Chondrocyte (in vitro differentiated cells): ENCODE data around the gene PARM1. TPM values are rescaled to one million over a fixed set of nuclear protein-coding genes. Genes with fewer than 3 reads are reported as not detected.

Source experiments
- DNase-seq: peaks from one replicate; pipeline ENCODE4 v3.0.0; 2021; ENCODE audit warnings: mixed read lengths, low spot score
- H3K27ac Mint-ChIP-seq: one replicate; pipeline ENCODE4 v1.8.0; 2021; ENCODE audit warnings: mild to moderate bottlenecking, moderate library complexity, mixed read lengths; ENCODE audit not compliant: unreplicated experiment
- H3K27me3 Mint-ChIP-seq: 2 replicates; pipeline ENCODE4 v1.8.0; 2021; ENCODE audit warnings: low read depth, mixed read lengths
- H3K36me3 Mint-ChIP-seq: 2 replicates; pipeline ENCODE4 v1.8.0; 2021; ENCODE audit warnings: low read depth, mixed read lengths
- H3K4me1 Mint-ChIP-seq: 2 replicates; pipeline ENCODE4 v1.8.0; 2021; ENCODE audit warnings: low read depth, mild to moderate bottlenecking, mixed read lengths
- H3K4me3 Mint-ChIP-seq: one replicate; pipeline ENCODE4 v1.8.0; 2021; ENCODE audit warnings: mild to moderate bottlenecking, moderate library complexity, mixed read lengths; ENCODE audit not compliant: unreplicated experiment
- H3K9me3 Mint-ChIP-seq: 2 replicates; pipeline ENCODE4 v1.8.0; 2021; ENCODE audit warnings: low read depth, mixed read lengths
- total RNA-seq: library from RNA; stranded (reverse); gene quantifications from 3 replicates; pipeline ENCODE4 v1.2.1, GENCODE V29; 2021
- TF ChIP-seq, protein P1 (sequence below): fragments of 200-600 bp; sonication (generic); IDR thresholded peaks from 2 replicates; pipeline ENCODE4 v1.5.0; 2021; ENCODE audit warnings: antibody characterized with exemption, mild to moderate bottlenecking, moderate library complexity

PARM1 gene
- total RNA-seq, 1 donor from 2014 or later = 0.90 TPM

- H3K27ac Mint-ChIP-seq = no peak overlapping the region
- H3K36me3 Mint-ChIP-seq = no peaks in the 10 kb centered on the region
- peaks cover 15% of the 10 kb centered on the region for H3K27me3 Mint-ChIP-seq
- TF ChIP-seq, protein P1, sequence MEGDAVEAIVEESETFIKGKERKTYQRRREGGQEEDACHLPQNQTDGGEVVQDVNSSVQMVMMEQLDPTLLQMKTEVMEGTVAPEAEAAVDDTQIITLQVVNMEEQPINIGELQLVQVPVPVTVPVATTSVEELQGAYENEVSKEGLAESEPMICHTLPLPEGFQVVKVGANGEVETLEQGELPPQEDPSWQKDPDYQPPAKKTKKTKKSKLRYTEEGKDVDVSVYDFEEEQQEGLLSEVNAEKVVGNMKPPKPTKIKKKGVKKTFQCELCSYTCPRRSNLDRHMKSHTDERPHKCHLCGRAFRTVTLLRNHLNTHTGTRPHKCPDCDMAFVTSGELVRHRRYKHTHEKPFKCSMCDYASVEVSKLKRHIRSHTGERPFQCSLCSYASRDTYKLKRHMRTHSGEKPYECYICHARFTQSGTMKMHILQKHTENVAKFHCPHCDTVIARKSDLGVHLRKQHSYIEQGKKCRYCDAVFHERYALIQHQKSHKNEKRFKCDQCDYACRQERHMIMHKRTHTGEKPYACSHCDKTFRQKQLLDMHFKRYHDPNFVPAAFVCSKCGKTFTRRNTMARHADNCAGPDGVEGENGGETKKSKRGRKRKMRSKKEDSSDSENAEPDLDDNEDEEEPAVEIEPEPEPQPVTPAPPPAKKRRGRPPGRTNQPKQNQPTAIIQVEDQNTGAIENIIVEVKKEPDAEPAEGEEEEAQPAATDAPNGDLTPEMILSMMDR = no peak
- no peak for DNase-seq
- no peaks in the 10 kb centered on the region for H3K4me1 Mint-ChIP-seq
- no peaks in the 10 kb centered on the region for H3K9me3 Mint-ChIP-seq
- no peak overlapping the region for H3K4me3 Mint-ChIP-seq
Observed at GRCh38 chr4:74893171-74893570, 39.7 kb upstream of the PARM1 start.

DNA sequence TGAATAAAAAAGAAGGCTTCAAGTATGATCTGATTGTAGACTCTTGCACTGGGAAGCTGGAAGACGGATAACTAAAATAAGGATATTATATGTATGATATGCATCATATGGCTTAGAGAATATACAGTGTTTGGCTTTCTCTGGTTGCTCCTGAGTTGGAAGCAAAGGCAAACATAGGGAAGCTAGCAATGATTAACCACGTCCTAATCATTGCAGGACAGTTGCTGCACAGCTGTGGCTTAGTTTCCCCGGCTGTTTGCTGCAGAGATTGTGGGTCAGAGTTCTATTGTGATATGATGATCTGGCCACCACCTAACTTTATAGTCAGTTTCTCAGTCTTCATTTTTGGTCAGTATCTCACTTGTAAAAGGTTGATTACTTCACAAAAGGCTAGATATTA is 36.3 kb upstream of the PARM1 start:
- TF ChIP-seq, protein P1 = no peak
- no peak for DNase-seq
- Mint-ChIP-seq H3K9me3 (no peaks in the 10 kb centered on the region), H3K4me3 (no peak overlapping the region), H3K27ac (no peak overlapping the region), H3K36me3 (no peaks in the 10 kb centered on the region), H3K27me3 (peaks cover 12% of the 10 kb centered on the region), H3K4me1 (no peaks in the 10 kb centered on the region)

DNA sequence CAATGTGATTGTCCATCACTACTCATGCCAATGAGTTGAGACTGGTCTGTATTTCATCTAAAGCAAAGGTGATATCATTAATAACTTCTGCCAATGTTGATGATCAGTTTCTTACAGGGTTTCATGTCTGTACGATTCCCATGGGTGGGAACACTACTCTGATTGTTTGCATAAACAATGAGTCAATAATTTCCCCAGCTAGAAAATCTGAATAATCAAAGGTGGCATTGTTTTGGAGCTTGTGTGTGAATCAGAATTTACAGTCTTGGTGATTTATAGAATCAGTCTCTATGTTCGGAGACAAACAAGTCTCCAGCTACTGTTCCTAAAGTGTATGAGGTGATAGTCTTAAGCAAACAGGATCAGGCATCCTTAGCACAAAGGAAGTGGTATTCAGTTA is 35.5 kb upstream of the PARM1 start:
- Mint-ChIP-seq H3K9me3 (no peaks in the 10 kb centered on the region), H3K4me1 (no peaks in the 10 kb centered on the region), H3K27ac (no peak overlapping the region), H3K36me3 (no peaks in the 10 kb centered on the region), H3K4me3 (no peak overlapping the region), H3K27me3 (peaks cover 8% of the 10 kb centered on the region)
- TF ChIP-seq, protein P1 = no peak
- no peak for DNase-seq

DNA sequence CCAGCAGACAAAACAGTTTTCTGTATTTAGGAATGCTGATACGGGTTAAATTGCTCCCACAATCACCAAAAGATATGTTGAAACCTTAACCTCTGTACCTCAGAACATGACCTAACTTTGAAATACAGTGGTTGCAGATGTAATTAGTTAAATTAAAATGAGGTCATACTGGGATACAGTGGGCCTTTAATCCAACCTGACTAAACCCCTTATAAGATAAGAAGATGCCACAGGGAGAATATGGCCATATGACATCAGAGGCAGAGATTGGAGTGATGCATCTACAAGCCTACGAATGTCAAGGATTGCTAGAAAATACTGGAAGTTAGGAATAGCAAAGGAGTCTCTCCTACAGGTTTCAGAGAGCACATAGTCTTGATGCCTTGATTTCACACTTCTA is 32.1 kb upstream of the PARM1 start:
- Mint-ChIP-seq H3K27ac (no peak overlapping the region), H3K4me1 (no peaks in the 10 kb centered on the region), H3K27me3 (peaks cover 1% of the 10 kb centered on the region), H3K36me3 (no peaks in the 10 kb centered on the region), H3K4me3 (no peak overlapping the region), H3K9me3 (no peaks in the 10 kb centered on the region)
- DNase-seq = no peak
- TF ChIP-seq, protein P1 = no peak

- peaks cover 5% of the 10 kb centered on the region for H3K27me3 Mint-ChIP-seq
- no peaks in the 10 kb centered on the region for H3K4me1 Mint-ChIP-seq
- DNase-seq = no peak
- TF ChIP-seq, protein P1 = no peak
- H3K27ac Mint-ChIP-seq = no peak overlapping the region
- no peaks in the 10 kb centered on the region for H3K9me3 Mint-ChIP-seq
- no peak overlapping the region for H3K4me3 Mint-ChIP-seq
- no peaks in the 10 kb centered on the region for H3K36me3 Mint-ChIP-seq
Observed at GRCh38 chr4:74904509-74905065, 28.3 kb upstream of the PARM1 start.
